Kidney epithelial cell (primary cell): Measurements from ENCODE around the gene CSK. TPM values are rescaled to one million over a fixed set of nuclear protein-coding genes. Genes with fewer than 3 reads are reported as not detected.

Source experiments
- DNase-seq: peaks from one replicate; pipeline ENCODE4 v3.0.0-alpha.2; 2010; ENCODE audit warnings: low read depth
- H3K27me3 ChIP-seq: 2 replicates; pipeline ENCODE4 v1.6.0; 2011; ENCODE audit warnings: low read length; ENCODE audit not compliant: control insufficient read depth, insufficient read depth
- H3K36me3 ChIP-seq: 2 replicates; pipeline ENCODE4 v1.5.1; 2011; ENCODE audit warnings: low read length; ENCODE audit not compliant: control insufficient read depth, insufficient read depth
- H3K4me3 ChIP-seq: 2 replicates; pipeline ENCODE4 v1.5.1; 2011; ENCODE audit warnings: low read depth, mild to moderate bottlenecking, control low read depth, low read length
- total RNA-seq: library from RNA; depleted of rRNA; stranded (reverse); fragments of >200 nt; gene quantifications from 2 replicates; pipeline ENCODE4 v1.2.3, GENCODE V29; 2015
- TF ChIP-seq, protein P1 (sequence below): IDR thresholded peaks from 2 replicates; pipeline ENCODE4 v1.5.1; 2011; ENCODE audit warnings: mild to moderate bottlenecking, moderate library complexity, low read length, control low read depth, inconsistent platforms; ENCODE audit not compliant: insufficient read depth, poor library complexity, severe bottlenecking

Gene CSK
- total RNA-seq, 1 donor from 2014 or later, result 48.0 TPM

DNA sequence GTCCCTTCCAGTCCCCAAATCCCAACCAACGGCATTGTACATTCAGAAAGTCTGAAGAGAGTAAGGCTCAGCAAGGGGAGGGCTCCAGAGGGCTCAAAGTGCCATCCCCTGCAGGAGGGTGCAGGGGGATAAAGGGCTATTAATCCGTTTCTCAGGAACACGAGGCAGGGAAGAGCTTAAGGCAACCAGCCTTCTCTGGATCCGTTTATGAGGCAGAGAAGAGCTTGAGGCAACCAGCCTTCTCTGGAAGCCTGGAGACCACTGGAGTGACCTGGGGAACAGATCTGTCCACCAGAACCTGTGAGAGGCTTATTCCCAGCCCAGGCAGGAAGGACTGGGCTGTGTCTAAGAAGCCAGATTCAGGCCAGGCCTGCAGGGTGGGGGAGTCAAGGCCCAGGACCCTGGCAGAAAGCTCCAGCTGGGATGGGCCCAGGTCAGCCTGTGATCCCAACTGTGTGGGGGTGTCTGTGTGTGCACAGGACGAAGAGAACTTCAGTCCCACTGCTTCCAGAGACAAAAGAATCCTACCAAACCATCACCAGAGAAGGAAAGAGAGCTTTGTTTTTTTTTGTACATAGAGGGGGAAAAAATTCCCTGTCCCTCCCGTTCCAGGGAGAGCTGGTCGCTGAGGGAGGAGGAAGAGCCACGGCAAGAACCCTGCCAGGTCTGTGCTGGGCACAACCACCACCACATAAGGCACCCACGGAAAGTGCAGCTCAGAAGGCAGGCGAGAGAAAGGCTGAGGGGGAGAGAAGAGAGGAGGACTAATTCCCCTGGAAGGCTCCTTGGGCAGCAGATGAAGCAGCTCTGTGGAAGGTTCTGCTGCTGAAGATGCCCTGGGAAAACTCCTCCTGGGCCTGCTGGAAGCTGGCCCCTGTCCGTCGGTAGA, 62.7 kb downstream of the CSK start:
- no peak for DNase-seq
- TF ChIP-seq, protein P1, sequence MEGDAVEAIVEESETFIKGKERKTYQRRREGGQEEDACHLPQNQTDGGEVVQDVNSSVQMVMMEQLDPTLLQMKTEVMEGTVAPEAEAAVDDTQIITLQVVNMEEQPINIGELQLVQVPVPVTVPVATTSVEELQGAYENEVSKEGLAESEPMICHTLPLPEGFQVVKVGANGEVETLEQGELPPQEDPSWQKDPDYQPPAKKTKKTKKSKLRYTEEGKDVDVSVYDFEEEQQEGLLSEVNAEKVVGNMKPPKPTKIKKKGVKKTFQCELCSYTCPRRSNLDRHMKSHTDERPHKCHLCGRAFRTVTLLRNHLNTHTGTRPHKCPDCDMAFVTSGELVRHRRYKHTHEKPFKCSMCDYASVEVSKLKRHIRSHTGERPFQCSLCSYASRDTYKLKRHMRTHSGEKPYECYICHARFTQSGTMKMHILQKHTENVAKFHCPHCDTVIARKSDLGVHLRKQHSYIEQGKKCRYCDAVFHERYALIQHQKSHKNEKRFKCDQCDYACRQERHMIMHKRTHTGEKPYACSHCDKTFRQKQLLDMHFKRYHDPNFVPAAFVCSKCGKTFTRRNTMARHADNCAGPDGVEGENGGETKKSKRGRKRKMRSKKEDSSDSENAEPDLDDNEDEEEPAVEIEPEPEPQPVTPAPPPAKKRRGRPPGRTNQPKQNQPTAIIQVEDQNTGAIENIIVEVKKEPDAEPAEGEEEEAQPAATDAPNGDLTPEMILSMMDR, result no peak
- no peak overlapping the region for H3K4me3 ChIP-seq
- H3K36me3 ChIP-seq, result no peaks in the 10 kb centered on the region
- H3K27me3 ChIP-seq, result no peaks in the 10 kb centered on the region

DNA sequence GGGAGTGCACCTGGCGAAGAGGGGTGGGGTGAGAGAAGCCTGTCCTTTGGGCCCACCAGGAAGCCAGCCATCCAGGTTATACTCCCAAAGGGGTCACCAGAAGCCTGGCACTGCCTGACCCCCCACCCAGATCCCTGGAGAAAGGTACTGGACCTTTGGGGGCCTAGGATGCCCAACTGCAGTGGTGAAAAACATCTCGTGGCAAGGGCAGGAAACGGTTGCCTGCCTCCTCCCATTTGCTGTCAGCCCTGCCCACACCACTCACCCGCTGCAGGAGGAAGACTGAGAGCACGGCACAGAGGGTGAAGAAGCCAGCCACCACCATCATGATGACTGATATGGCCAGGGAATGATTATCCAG, 63.3 kb downstream of the CSK start:
- no peak for DNase-seq
- no peaks in the 10 kb centered on the region for H3K36me3 ChIP-seq
- H3K27me3 ChIP-seq, result no peaks in the 10 kb centered on the region
- no peak overlapping the region for H3K4me3 ChIP-seq
- TF ChIP-seq, protein P1, result no peak

DNA sequence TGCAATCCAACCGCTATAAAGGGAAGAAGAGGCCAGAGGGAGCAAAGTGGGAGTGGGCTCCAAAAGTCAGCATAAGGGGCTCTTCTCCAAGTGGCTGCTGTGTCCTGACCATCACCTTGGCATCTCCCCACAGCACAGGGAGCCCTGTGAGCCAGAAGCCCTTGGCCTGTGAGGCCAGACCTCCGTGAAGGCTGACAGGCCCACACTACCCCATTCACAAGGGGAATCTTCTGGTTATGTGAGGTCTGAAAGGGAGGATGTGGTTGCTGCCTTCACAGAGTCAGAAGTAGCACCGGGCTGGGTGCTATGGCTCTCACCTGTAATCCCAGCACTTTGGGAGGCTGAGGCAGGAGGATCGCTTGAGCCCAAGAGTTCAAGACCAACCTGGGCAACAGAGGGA, 63.7 kb downstream of the CSK start:
- H3K4me3 ChIP-seq, result no peak overlapping the region
- no peaks in the 10 kb centered on the region for H3K27me3 ChIP-seq
- no peak for DNase-seq
- H3K36me3 ChIP-seq, result peaks cover 1% of the 10 kb centered on the region
- TF ChIP-seq, protein P1, result no peak

DNA sequence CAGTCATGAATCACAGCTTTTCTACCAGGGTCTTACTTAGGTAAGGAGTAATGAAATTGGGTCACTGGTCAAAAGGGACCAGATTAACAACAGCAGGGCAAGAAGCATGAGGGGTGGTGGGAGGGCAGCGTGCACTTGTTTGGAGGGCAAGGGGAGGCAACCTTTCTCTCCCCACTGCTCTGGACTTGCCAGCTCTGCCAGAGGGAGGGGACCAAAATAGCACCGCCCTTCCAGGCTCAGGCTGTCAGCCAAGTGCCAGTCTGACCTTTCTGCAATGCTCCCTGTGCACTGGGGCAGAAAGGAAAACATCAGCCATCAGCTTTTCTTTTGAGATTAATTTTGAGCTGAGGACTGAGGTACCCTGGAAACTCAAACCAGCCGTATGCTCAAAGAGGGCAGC, 65.6 kb downstream of the CSK start:
- H3K27me3 ChIP-seq, result no peaks in the 10 kb centered on the region
- TF ChIP-seq, protein P1, result no peak
- H3K36me3 ChIP-seq, result peaks cover 2% of the 10 kb centered on the region
- DNase-seq, result no peak
- H3K4me3 ChIP-seq, result no peak overlapping the region

DNA sequence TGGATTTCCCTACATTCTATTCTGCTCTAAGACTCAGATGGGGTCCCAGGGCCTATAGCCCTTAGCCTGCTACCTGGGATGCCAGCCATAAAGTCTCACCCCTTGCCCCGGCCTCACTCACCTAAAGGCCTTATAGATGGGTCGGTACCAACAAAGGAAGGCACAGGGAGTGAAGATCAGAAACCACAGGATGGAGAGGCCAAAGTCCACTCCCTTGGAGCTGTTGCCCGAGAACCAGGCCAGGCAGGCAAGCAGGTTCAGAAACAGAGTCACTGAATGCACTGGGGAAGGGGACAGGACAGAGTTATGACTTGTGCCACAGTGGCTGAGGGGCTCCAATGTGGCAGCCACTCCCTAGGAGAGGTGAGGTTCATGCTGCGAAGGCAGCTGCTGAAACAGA, 68.5 kb downstream of the CSK start:
- Histone ChIP-seq H3K27me3 (no peaks in the 10 kb centered on the region), H3K36me3 (peaks cover 2% of the 10 kb centered on the region), H3K4me3 (no peak overlapping the region)
- DNase-seq, result no peak
- TF ChIP-seq, protein P1, result no peak

DNA sequence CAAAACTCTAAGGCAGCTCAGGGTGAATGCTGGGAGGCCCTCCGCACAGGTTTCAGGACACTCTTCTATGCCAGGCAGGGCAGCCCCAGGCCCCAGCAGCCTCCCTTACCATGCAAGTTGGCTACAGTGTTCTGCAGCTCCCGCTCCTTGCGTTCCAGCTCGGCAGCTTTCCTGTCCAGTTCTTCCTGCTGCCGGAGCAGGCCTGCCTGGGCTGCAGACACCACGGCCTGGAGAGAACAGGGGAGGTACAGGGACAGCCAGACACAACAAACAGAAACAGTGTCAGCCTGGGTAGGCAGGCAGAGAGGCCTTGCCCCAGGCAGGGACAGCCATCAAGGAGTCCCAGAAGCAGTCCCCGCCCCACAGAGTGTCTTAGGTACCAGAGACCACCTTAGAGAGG, 70.1 kb downstream of the CSK start:
- no peak for DNase-seq
- H3K27me3 ChIP-seq, result no peaks in the 10 kb centered on the region
- H3K4me3 ChIP-seq, result no peak overlapping the region
- H3K36me3 ChIP-seq, result peaks cover 2% of the 10 kb centered on the region
- TF ChIP-seq, protein P1, result no peak
